ENCODE results near the gene OR52W1.
"Not testable (repeated sequence)": the region's sequence is repeated elsewhere in the genome, so short reads cannot be mapped to it uniquely, and the experiment has no call there.

The OR52W1 gene

GRCh38 chr11:6219359-6219758 lies 20.3 kb downstream of the OR52W1 start:
- no peak for DNase-seq

GRCh38 chr11:6223854-6224253 lies 24.8 kb downstream of the OR52W1 start:
- DNase-seq: no peak

GRCh38 chr11:6224421-6224820 lies 25.4 kb downstream of the OR52W1 start:
- DNase-seq: no peak

- DNase-seq: no peak
These were observed 26.0 kb downstream of the OR52W1 start for GRCh38 chr11:6225024-6225423.

- no peak for DNase-seq
These were observed 26.9 kb downstream of the OR52W1 start for GRCh38 chr11:6225896-6226295.

- no peak for DNase-seq
These were observed 29.5 kb downstream of the OR52W1 start for GRCh38 chr11:6228520-6228919.

GRCh38 chr11:6229911-6230310 lies 30.9 kb downstream of the OR52W1 start:
- peak in 1 of 5 donors; percentile 11 for DNase-seq

- DNase-seq: no peak
These were observed 33.9 kb downstream of the OR52W1 start for GRCh38 chr11:6232899-6233298.

GRCh38 chr11:6233984-6234386 lies 35.0 kb downstream of the OR52W1 start:
- no peak for DNase-seq

GRCh38 chr11:6234387-6235107 lies 35.5 kb downstream of the OR52W1 start, which contains the start of gene FHIP1B:
FHIP1B (minus strand) TSS chr11:6234636; CDS start chr11:6224516, 10,120 bp downstream.
- peak; percentile 98 to 100 (median 99) for DNase-seq

- DNase-seq: no peak
These were observed 38.2 kb downstream of the OR52W1 start for GRCh38 chr11:6237266-6237665.

- no peak for DNase-seq
These were observed 38.8 kb downstream of the OR52W1 start for GRCh38 chr11:6237761-6238302.

- no peak for DNase-seq
These were observed 39.9 kb downstream of the OR52W1 start, which contains the start of gene CNGA4 for GRCh38 chr11:6238902-6239301. CNGA4 (plus strand) TSS chr11:6239089; CDS start chr11:6239207, 118 bp downstream.

- DNase-seq: no peak
These were observed 41.1 kb downstream of the OR52W1 start for GRCh38 chr11:6240139-6240538.

- DNase-seq: no peak
These were observed 41.8 kb downstream of the OR52W1 start for GRCh38 chr11:6240781-6241180.

GRCh38 chr11:6241316-6241715 lies 42.3 kb downstream of the OR52W1 start:
- no peak for DNase-seq

GRCh38 chr11:6245536-6245935 lies 46.5 kb downstream of the OR52W1 start:
- no peak for DNase-seq

- no peak for DNase-seq
These were observed 49.2 kb downstream of the OR52W1 start for GRCh38 chr11:6248248-6248647.

- DNase-seq: not testable (repeated sequence)
These were observed 49.9 kb downstream of the OR52W1 start for GRCh38 chr11:6248897-6249296.
